GM12892 (cell line): ENCODE data around the gene TAAR9.
"Not testable (repeated sequence)": the region's sequence is repeated elsewhere in the genome, so short reads cannot be mapped to it uniquely, and the experiment has no call there.

Experiments
- POLR2A ChIP-seq: IDR thresholded peaks from 2 replicates; pipeline ENCODE4 v1.6.1; 2011; ENCODE audit warnings: low read depth, low read length, control low read depth
- POLR2AphosphoS5 ChIP-seq: IDR thresholded peaks from 2 replicates; pipeline ENCODE4 v1.6.1; 2011; ENCODE audit warnings: low read depth, low read length, control low read depth
- TAF1 ChIP-seq: IDR thresholded peaks from 2 replicates; pipeline ENCODE4 v1.6.1; 2011; ENCODE audit warnings: low read depth, mild to moderate bottlenecking, control low read depth, low read length, borderline replicate concordance

DNA sequence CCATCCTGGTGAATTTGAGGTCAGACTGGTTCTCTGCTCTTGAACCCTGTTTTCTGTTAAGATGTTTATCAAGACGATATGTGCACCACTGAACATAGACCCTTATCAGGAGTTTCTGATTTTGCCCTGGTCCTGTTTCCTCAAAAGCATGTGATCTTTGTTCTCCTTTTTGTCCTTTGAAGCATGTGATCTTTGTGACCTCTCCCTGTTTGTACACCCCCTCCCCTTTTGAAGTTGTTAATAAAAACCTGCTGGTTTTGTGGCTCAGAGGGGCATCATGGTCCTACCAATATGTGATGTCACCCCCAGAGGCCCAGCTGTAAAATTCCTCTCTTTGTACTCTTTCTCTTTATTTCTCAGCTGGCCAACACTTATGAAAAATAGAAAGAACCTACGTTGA, 3.5 kb upstream of the TAAR9 start:
- TF ChIP-seq POLR2AphosphoS5, TAF1, POLR2A: not testable (repeated sequence)
